ENCODE data around the gene AFF3. TPM values are rescaled to one million over a fixed set of nuclear protein-coding genes. Genes with fewer than 3 reads are reported as not detected.

Gene AFF3
- polyA plus RNA-seq, 1 donor (not counting 4 experiments of a cell fraction or from before 2014, with no cell fraction given), result not detected

DNA sequence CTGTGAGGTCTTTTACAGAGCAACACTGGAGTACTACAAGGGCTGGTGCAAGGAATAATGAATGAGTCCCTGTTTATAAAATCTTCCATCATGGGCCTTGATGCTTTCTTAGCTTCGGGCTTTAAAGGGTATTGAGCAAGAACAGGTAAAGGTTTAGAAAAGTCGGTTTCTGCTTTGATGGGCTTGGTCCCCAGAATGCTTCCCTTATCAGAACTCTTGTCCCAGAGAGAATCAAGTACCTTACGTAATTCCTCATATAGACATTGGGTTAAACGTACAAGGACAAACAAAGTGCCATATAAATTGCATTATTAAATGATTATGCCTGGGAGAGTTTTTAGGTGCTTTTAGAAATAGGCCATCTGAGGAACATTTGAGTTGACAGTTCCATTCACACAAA is 628.0 kb downstream of the AFF3 start:
- no peak overlapping the region for H3K27ac ChIP-seq (ENCODE audit: control insufficient read depth, insufficient read depth, low read length)
- no peaks in the 10 kb centered on the region for H3K79me2 ChIP-seq (ENCODE audit: control insufficient read depth, insufficient read depth, low read length)
- H3K36me3 ChIP-seq (ENCODE audit: control insufficient read depth in 2 of 2, extremely low read depth in 1 of 2, insufficient read depth in 2 of 2, low read length in 2 of 2), result no peaks in the 10 kb centered on the region
- H4K20me1 ChIP-seq (ENCODE audit: control insufficient read depth, extremely low read depth, insufficient read depth, low read length), result no peaks in the 10 kb centered on the region
- H3K9me3 ChIP-seq (ENCODE audit: control insufficient read depth, low read depth, low read length), result no peaks in the 10 kb centered on the region
- no peak overlapping the region for H2AFZ ChIP-seq (ENCODE audit: control insufficient read depth, low read length)
- no peak overlapping the region for H3K4me2 ChIP-seq (ENCODE audit: control insufficient read depth, extremely low read depth, insufficient read depth, low read depth, low read length)
- FAIRE-seq (no peak), DNase-seq (ENCODE audit: low read depth, low spot score) (no peak)
- TF ChIP-seq, protein P1, sequence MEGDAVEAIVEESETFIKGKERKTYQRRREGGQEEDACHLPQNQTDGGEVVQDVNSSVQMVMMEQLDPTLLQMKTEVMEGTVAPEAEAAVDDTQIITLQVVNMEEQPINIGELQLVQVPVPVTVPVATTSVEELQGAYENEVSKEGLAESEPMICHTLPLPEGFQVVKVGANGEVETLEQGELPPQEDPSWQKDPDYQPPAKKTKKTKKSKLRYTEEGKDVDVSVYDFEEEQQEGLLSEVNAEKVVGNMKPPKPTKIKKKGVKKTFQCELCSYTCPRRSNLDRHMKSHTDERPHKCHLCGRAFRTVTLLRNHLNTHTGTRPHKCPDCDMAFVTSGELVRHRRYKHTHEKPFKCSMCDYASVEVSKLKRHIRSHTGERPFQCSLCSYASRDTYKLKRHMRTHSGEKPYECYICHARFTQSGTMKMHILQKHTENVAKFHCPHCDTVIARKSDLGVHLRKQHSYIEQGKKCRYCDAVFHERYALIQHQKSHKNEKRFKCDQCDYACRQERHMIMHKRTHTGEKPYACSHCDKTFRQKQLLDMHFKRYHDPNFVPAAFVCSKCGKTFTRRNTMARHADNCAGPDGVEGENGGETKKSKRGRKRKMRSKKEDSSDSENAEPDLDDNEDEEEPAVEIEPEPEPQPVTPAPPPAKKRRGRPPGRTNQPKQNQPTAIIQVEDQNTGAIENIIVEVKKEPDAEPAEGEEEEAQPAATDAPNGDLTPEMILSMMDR (optimal IDR thresholded peaks at IDR 0.05 in 1 of 3, IDR thresholded peaks at IDR 0.05 in 1 of 3, conservative IDR thresholded peaks at IDR 0.05 in 1 of 3; ENCODE audit: extremely low read depth in 1 of 3, insufficient read depth in 2 of 3, low read length in 3 of 3), result no peak
- dilution Hi-C loops (cut with MboI; ENCODE audit: extremely low pct_ligation_motif_present, low sequenced_read_pairs), result no loop called here
- no peaks in the 10 kb centered on the region for H3K9me1 ChIP-seq (ENCODE audit: control insufficient read depth, extremely low read depth, insufficient read depth, low read length)
- no peak overlapping the region for H3K4me3 ChIP-seq (ENCODE audit: control insufficient read depth in 2 of 3, extremely low read depth in 1 of 3, insufficient read depth in 2 of 3, low read depth in 1 of 3, low read length in 3 of 3)
- no peak overlapping the region for H3K9ac ChIP-seq (ENCODE audit: control insufficient read depth, extremely low read depth, insufficient read depth, low read length)
- no peaks in the 10 kb centered on the region for H3K4me1 ChIP-seq (ENCODE audit: control insufficient read depth, extremely low read depth, insufficient read depth, low read length)
- no peaks in the 10 kb centered on the region for H3K27me3 ChIP-seq (ENCODE audit: control insufficient read depth, extremely low read depth, insufficient read depth, low read length)

DNA sequence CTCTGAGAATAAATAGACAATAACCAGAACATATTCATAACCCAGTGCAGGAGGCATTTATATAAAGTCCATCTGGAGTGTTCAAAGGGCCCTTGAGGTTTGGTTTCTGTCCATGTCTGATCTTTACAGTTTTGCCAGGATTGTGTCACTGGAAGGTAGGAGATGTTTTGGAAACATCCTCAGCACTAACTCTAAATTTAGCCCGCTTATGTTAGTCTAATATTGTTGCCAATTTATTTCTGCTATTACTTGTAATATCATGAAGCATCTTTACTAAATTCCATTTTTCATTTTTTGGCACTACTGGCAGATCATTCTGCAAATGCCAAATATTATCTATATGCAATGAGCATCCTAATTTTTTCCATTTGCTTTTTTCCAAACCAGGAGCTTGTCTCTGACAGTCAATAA is 630.2 kb downstream of the AFF3 start:
- no peak for TF ChIP-seq EZH2 (IDR thresholded peaks at IDR 0.05; ENCODE audit: low read length)
- TF ChIP-seq, protein P1 (optimal IDR thresholded peaks at IDR 0.05 in 1 of 3, IDR thresholded peaks at IDR 0.05 in 1 of 3, conservative IDR thresholded peaks at IDR 0.05 in 1 of 3; ENCODE audit: extremely low read depth in 1 of 3, insufficient read depth in 2 of 3, low read length in 3 of 3), result no peak
- Histone ChIP-seq H3K9ac (ENCODE audit: control insufficient read depth, extremely low read depth, insufficient read depth, low read length) (no peak overlapping the region), H3K79me2 (ENCODE audit: control insufficient read depth, insufficient read depth, low read length) (no peaks in the 10 kb centered on the region), H3K36me3 (ENCODE audit: control insufficient read depth in 2 of 2, extremely low read depth in 1 of 2, insufficient read depth in 2 of 2, low read length in 2 of 2) (no peaks in the 10 kb centered on the region), H3K27ac (ENCODE audit: control insufficient read depth, insufficient read depth, low read length) (no peak overlapping the region), H3K4me1 (ENCODE audit: control insufficient read depth, extremely low read depth, insufficient read depth, low read length) (no peaks in the 10 kb centered on the region), H3K9me1 (ENCODE audit: control insufficient read depth, extremely low read depth, insufficient read depth, low read length) (no peaks in the 10 kb centered on the region), H3K4me2 (ENCODE audit: control insufficient read depth, extremely low read depth, insufficient read depth, low read depth, low read length) (no peak overlapping the region), H3K9me3 (ENCODE audit: control insufficient read depth, low read depth, low read length) (no peaks in the 10 kb centered on the region), H3K27me3 (ENCODE audit: control insufficient read depth, extremely low read depth, insufficient read depth, low read length) (no peaks in the 10 kb centered on the region), H2AFZ (ENCODE audit: control insufficient read depth, low read length) (no peak overlapping the region), H3K4me3 (ENCODE audit: control insufficient read depth in 2 of 3, extremely low read depth in 1 of 3, insufficient read depth in 2 of 3, low read depth in 1 of 3, low read length in 3 of 3) (no peak overlapping the region), H4K20me1 (ENCODE audit: control insufficient read depth, extremely low read depth, insufficient read depth, low read length) (no peaks in the 10 kb centered on the region)
- dilution Hi-C loops (cut with MboI; ENCODE audit: extremely low pct_ligation_motif_present, low sequenced_read_pairs), result no loop called here
- DNase-seq (ENCODE audit: low read depth, low spot score), result no peak
- no peak for FAIRE-seq

All from keratinocyte (primary cell).